Measurements from ENCODE around the gene WFDC1.

WFDC1 gene

DNA sequence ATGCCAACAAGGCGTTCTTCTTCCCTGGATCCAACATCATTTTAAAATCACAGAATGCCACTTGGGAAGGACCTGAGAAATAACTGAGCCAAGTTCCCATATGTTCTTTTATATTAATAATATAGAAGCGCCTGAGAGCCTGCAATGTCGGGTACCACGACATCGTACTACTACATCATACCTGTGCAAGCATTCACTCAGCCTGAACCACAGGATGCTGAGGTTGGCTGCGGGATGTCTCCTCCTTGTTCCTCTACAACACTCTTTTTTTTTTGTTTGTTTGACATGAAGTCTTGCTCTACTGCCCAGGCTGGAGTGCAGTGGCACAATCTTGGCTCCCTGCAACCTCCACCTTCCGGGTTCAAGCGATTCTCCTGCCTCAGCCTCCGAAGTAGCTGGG is 71.5 kb downstream of the WFDC1 start:
- no peak overlapping the region for H3K9ac ChIP-seq (ENCODE audit: low read length)
- no peaks in the 10 kb centered on the region for H3K9me3 ChIP-seq (ENCODE audit: insufficient read depth, low read length)
- H3K27ac ChIP-seq (ENCODE audit: low read length) = no peak overlapping the region
- H3K4me1 ChIP-seq (ENCODE audit: low read length) = peaks cover 5% of the 10 kb centered on the region; the same call in 1 of the 2 replicates
- no peak overlapping the region for H2AFZ ChIP-seq (ENCODE audit: low read depth, low read length)
- no peaks in the 10 kb centered on the region for H3K36me3 ChIP-seq (replicated peaks; ENCODE audit: low read depth, low read length)
- H3K79me2 ChIP-seq (ENCODE audit: low read length) = no peaks in the 10 kb centered on the region
- H3K4me2 ChIP-seq (ENCODE audit: low read length) = no peak overlapping the region
- H3K4me3 ChIP-seq (ENCODE audit: low read length) = no peak overlapping the region
- H3K27me3 ChIP-seq (ENCODE audit: low read depth, low read length) = no peaks in the 10 kb centered on the region
- H4K20me1 ChIP-seq (ENCODE audit: insufficient read depth, low read length) = no peaks in the 10 kb centered on the region
- TF ChIP-seq, protein P1, sequence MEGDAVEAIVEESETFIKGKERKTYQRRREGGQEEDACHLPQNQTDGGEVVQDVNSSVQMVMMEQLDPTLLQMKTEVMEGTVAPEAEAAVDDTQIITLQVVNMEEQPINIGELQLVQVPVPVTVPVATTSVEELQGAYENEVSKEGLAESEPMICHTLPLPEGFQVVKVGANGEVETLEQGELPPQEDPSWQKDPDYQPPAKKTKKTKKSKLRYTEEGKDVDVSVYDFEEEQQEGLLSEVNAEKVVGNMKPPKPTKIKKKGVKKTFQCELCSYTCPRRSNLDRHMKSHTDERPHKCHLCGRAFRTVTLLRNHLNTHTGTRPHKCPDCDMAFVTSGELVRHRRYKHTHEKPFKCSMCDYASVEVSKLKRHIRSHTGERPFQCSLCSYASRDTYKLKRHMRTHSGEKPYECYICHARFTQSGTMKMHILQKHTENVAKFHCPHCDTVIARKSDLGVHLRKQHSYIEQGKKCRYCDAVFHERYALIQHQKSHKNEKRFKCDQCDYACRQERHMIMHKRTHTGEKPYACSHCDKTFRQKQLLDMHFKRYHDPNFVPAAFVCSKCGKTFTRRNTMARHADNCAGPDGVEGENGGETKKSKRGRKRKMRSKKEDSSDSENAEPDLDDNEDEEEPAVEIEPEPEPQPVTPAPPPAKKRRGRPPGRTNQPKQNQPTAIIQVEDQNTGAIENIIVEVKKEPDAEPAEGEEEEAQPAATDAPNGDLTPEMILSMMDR (IDR thresholded peaks at IDR 0.05; ENCODE audit: low read depth, low read length) = no peak
- TF ChIP-seq EZH2phosphoT487 (IDR thresholded peaks at IDR 0.05; ENCODE audit: low read depth) = no peak

- Histone ChIP-seq H3K4me1 (ENCODE audit: low read length) (peaks cover 5% of the 10 kb centered on the region; the same call in 1 of the 2 replicates), H3K9me3 (ENCODE audit: insufficient read depth, low read length) (no peaks in the 10 kb centered on the region), H3K79me2 (ENCODE audit: low read length) (no peaks in the 10 kb centered on the region), H4K20me1 (ENCODE audit: insufficient read depth, low read length) (no peaks in the 10 kb centered on the region), H3K36me3 (replicated peaks; ENCODE audit: low read depth, low read length) (no peaks in the 10 kb centered on the region), H3K9ac (ENCODE audit: low read length) (no peak overlapping the region), H3K4me3 (ENCODE audit: low read length) (no peak overlapping the region), H3K27me3 (ENCODE audit: low read depth, low read length) (no peaks in the 10 kb centered on the region), H3K4me2 (ENCODE audit: low read length) (peak overlapping the region; percentile 16; the same call in 1 of the 2 replicates), H3K27ac (ENCODE audit: low read length) (no peak overlapping the region), H2AFZ (ENCODE audit: low read depth, low read length) (no peak overlapping the region)
- TF ChIP-seq, protein P1 (IDR thresholded peaks at IDR 0.05; ENCODE audit: low read depth, low read length) = no peak
- TF ChIP-seq EZH2phosphoT487 (IDR thresholded peaks at IDR 0.05; ENCODE audit: low read depth) = no peak
Observed at GRCh38 chr16:84367297-84367680, 72.6 kb downstream of the WFDC1 start.

GRCh38 chr16:84367750-84368307 is 73.2 kb downstream of the WFDC1 start:
- H3K4me2 ChIP-seq (ENCODE audit: low read length) = no peak overlapping the region
- no peaks in the 10 kb centered on the region for H3K9me3 ChIP-seq (ENCODE audit: insufficient read depth, low read length)
- no peaks in the 10 kb centered on the region for H3K27me3 ChIP-seq (ENCODE audit: low read depth, low read length)
- no peak overlapping the region for H3K4me3 ChIP-seq (ENCODE audit: low read length)
- no peak overlapping the region for H3K9ac ChIP-seq (ENCODE audit: low read length)
- no peaks in the 10 kb centered on the region for H3K79me2 ChIP-seq (ENCODE audit: low read length)
- H3K4me1 ChIP-seq (ENCODE audit: low read length) = peaks cover 5% of the 10 kb centered on the region; the same call in 1 of the 2 replicates
- H3K27ac ChIP-seq (ENCODE audit: low read length) = no peak overlapping the region
- H3K36me3 ChIP-seq (replicated peaks; ENCODE audit: low read depth, low read length) = no peaks in the 10 kb centered on the region
- TF ChIP-seq, protein P1 (IDR thresholded peaks at IDR 0.05; ENCODE audit: low read depth, low read length) = no peak
- TF ChIP-seq EZH2phosphoT487 (IDR thresholded peaks at IDR 0.05; ENCODE audit: low read depth) = no peak
- H2AFZ ChIP-seq (ENCODE audit: low read depth, low read length) = no peak overlapping the region
- no peaks in the 10 kb centered on the region for H4K20me1 ChIP-seq (ENCODE audit: insufficient read depth, low read length)

DNA sequence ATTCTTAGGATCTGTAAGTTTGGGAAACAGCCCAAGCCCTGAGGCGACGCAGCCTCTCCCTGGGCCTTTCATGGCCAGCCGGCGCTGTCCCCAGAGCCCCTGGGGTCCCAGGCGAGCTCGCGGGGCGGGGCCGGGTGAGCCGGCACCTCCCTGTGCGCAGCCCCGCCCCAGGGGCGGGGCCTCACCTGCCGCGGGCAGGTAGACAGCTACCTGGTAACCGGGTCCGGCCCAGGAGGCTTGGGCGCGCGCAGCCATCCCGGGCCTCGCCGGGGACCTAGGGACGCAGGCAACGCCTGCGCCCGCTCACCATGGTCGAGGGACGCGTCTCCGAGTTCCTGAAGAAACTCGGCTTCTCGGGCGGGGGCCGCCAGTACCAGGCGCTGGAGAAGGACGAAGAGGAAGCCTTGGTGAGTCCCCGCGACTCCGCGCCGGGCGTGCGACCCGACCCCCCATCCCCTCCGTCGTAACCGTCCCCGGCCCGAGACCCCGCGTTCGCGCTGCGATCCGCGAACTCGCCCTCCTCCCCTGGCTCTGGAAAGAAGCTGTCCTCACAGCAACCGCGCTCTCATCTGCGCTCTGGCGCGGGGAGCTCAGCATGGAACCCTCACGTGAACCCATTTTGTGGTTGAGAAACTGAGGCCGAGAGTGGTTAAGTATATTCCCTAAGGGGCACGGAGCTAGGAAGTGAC is 73.8 kb downstream of the WFDC1 start, which contains the start of gene ATP2C2:
ATP2C2 (plus strand) TSS at position 231 of the 689 bp plus-strand sequence; CDS start at position 309, 78 bp downstream.
- no peak within 1 kb of the TSS for H3K27ac ChIP-seq (ENCODE audit: low read length)
- TF ChIP-seq, protein P1 (IDR thresholded peaks at IDR 0.05; ENCODE audit: low read depth, low read length) = no peak
- no peak for TF ChIP-seq EZH2phosphoT487 (IDR thresholded peaks at IDR 0.05; ENCODE audit: low read depth)
- no peaks in the 10 kb centered on the region for H3K79me2 ChIP-seq (ENCODE audit: low read length)
- H3K27me3 ChIP-seq (ENCODE audit: low read depth, low read length) = peaks cover 1% of the 10 kb centered on the region; the same call in 1 of the 2 replicates
- H3K4me3 ChIP-seq (ENCODE audit: low read length) = no peak within 1 kb of the TSS
- H3K36me3 ChIP-seq (replicated peaks; ENCODE audit: low read depth, low read length) = no peaks in the 10 kb centered on the region
- no peak within 1 kb of the TSS for H3K9ac ChIP-seq (ENCODE audit: low read length)
- H3K4me1 ChIP-seq (ENCODE audit: low read length) = peaks cover 5% of the 10 kb centered on the region; the same call in 1 of the 2 replicates
- no peaks in the 10 kb centered on the region for H3K9me3 ChIP-seq (ENCODE audit: insufficient read depth, low read length)
- no peaks in the 10 kb centered on the region for H4K20me1 ChIP-seq (ENCODE audit: insufficient read depth, low read length)
- no peak within 1 kb of the TSS for H2AFZ ChIP-seq (ENCODE audit: low read depth, low read length)
- peak within 1 kb of the TSS; percentile 16; the same call in 1 of the 2 replicates for H3K4me2 ChIP-seq (ENCODE audit: low read length)

All from OCI-LY3 (cell line).